Mesothelial cell of epicardium (in vitro differentiated cells): Measurements from ENCODE around the gene CRELD1. TPM values are rescaled to one million over a fixed set of nuclear protein-coding genes. Genes with fewer than 3 reads are reported as not detected.
A peak's percentile ranks its signal among the peaks of the same experiment; 100 is the strongest.
"Not testable (repeated sequence)": the region's sequence is repeated elsewhere in the genome, so short reads cannot be mapped to it uniquely, and the experiment has no call there.

ENCODE experiments used
- DNase-seq, 2 experiments: peaks; one replicate each; pipeline ENCODE4 v3.0.0; 2021; ENCODE audit warnings: low spot score in 2 of 2; ENCODE audit not compliant: unreplicated experiment in 2 of 2
- H3K27ac Mint-ChIP-seq: 2 replicates; pipeline ENCODE4 v1.8.0; 2021; ENCODE audit warnings: mixed read lengths
- H3K27me3 Mint-ChIP-seq: 2 replicates; pipeline ENCODE4 v1.8.0; 2021; ENCODE audit warnings: low read depth, mixed read lengths
- H3K36me3 Mint-ChIP-seq: 2 replicates; pipeline ENCODE4 v1.8.0; 2021; ENCODE audit warnings: mixed read lengths
- H3K4me1 Mint-ChIP-seq: 2 replicates; pipeline ENCODE4 v1.8.0; 2021; ENCODE audit warnings: mixed read lengths
- H3K4me3 Mint-ChIP-seq: 2 replicates; pipeline ENCODE4 v1.8.0; 2021; ENCODE audit warnings: mild to moderate bottlenecking, moderate library complexity, mixed read lengths
- H3K9me3 Mint-ChIP-seq: 2 replicates; pipeline ENCODE4 v1.8.0; 2021; ENCODE audit warnings: mixed read lengths
- CTCF ChIP-seq: fragments of 200-600 bp; sonication (generic); IDR thresholded peaks from one replicate; pipeline ENCODE4 v1.5.0; 2021; ENCODE audit warnings: antibody characterized with exemption; ENCODE audit not compliant: unreplicated experiment
- total RNA-seq: library from RNA; stranded (reverse); gene quantifications from 3 replicates; pipeline ENCODE4 v1.2.1, GENCODE V29; 2021

The CRELD1 gene
- total RNA-seq, 1 donor from 2014 or later = 39.8 TPM

GRCh38 chr3:9934235-9934621 is 594 bp downstream of the CRELD1 start:
- no peaks in the 10 kb centered on the region for H3K9me3 Mint-ChIP-seq

GRCh38 chr3:9934993-9935392 is 1.4 kb downstream of the CRELD1 start:
- no peak for DNase-seq
- H3K9me3 Mint-ChIP-seq = no peaks in the 10 kb centered on the region
- TF ChIP-seq CTCF = no peak
- H3K36me3 Mint-ChIP-seq = peaks cover 34% of the 10 kb centered on the region
- H3K27ac Mint-ChIP-seq = peak overlapping the region; percentile 99
- H3K4me3 Mint-ChIP-seq = peak overlapping the region; percentile 93
- no peaks in the 10 kb centered on the region for H3K27me3 Mint-ChIP-seq
- H3K4me1 Mint-ChIP-seq = peaks cover 20% of the 10 kb centered on the region

More at GRCh38 chr3:9934235-9934621, 594 bp downstream of the CRELD1 start:
- TF ChIP-seq CTCF = no peak
- DNase-seq = no peak
- H3K27ac Mint-ChIP-seq = peak overlapping the region; percentile 99
- no peaks in the 10 kb centered on the region for H3K27me3 Mint-ChIP-seq
- H3K36me3 Mint-ChIP-seq = peaks cover 32% of the 10 kb centered on the region
- peak overlapping the region; percentile 93 for H3K4me3 Mint-ChIP-seq
- peaks cover 20% of the 10 kb centered on the region for H3K4me1 Mint-ChIP-seq

GRCh38 chr3:9935966-9936510 is 2.4 kb downstream of the CRELD1 start:
- no peak overlapping the region for H3K4me3 Mint-ChIP-seq
- no peaks in the 10 kb centered on the region for H3K27me3 Mint-ChIP-seq
- H3K27ac Mint-ChIP-seq = no peak overlapping the region
- no peak for DNase-seq
- H3K4me1 Mint-ChIP-seq = peaks cover 20% of the 10 kb centered on the region
- peaks cover 26% of the 10 kb centered on the region for H3K36me3 Mint-ChIP-seq
- no peak for TF ChIP-seq CTCF
- no peaks in the 10 kb centered on the region for H3K9me3 Mint-ChIP-seq

- Mint-ChIP-seq H3K4me3 (no peak overlapping the region), H3K36me3 (peaks cover 26% of the 10 kb centered on the region), H3K9me3 (no peaks in the 10 kb centered on the region), H3K4me1 (peaks cover 16% of the 10 kb centered on the region), H3K27me3 (no peaks in the 10 kb centered on the region), H3K27ac (peak overlapping the region; percentile 30)
- DNase-seq = no peak
- no peak for TF ChIP-seq CTCF
Measured at GRCh38 chr3:9937486-9938238, 4.0 kb downstream of the CRELD1 start.

GRCh38 chr3:9938966-9939365 is 5.3 kb downstream of the CRELD1 start:
- H3K27ac Mint-ChIP-seq = no peak overlapping the region
- peaks cover 16% of the 10 kb centered on the region for H3K4me1 Mint-ChIP-seq
- H3K36me3 Mint-ChIP-seq = peaks cover 27% of the 10 kb centered on the region
- no peak for TF ChIP-seq CTCF
- H3K9me3 Mint-ChIP-seq = no peaks in the 10 kb centered on the region
- DNase-seq = no peak
- no peaks in the 10 kb centered on the region for H3K27me3 Mint-ChIP-seq
- H3K4me3 Mint-ChIP-seq = no peak overlapping the region

GRCh38 chr3:9939906-9940305 is 6.3 kb downstream of the CRELD1 start:
- peaks cover 29% of the 10 kb centered on the region for H3K36me3 Mint-ChIP-seq
- not testable (repeated sequence) for DNase-seq, H3K27ac Mint-ChIP-seq, H3K27me3 Mint-ChIP-seq, H3K9me3 Mint-ChIP-seq, H3K4me1 Mint-ChIP-seq, H3K4me3 Mint-ChIP-seq
